Measurements from ENCODE around the gene CEP128.

DNA sequence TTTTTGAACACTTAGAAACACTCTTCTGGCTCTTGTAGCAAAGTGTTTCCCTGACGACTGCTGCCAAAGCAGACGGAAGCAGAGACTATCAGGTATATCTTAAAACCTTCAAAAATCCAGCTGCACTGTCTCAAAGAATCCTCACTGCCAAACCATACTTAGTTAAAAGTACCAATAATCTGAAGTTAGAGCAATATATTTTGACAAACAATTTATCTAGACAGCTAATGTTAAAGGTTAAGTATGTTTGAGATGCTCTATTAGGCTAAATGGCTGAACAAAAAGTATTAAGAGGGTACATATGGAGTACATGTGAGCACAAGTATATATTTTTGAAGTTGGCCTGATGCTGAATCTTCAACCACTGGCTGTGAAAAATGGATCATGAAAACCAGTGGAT, 398.3 kb downstream of the CEP128 start:
- TF ChIP-seq POLR2A (IDR thresholded peaks at IDR 0.05), result no peak
- TF ChIP-seq, protein P1, sequence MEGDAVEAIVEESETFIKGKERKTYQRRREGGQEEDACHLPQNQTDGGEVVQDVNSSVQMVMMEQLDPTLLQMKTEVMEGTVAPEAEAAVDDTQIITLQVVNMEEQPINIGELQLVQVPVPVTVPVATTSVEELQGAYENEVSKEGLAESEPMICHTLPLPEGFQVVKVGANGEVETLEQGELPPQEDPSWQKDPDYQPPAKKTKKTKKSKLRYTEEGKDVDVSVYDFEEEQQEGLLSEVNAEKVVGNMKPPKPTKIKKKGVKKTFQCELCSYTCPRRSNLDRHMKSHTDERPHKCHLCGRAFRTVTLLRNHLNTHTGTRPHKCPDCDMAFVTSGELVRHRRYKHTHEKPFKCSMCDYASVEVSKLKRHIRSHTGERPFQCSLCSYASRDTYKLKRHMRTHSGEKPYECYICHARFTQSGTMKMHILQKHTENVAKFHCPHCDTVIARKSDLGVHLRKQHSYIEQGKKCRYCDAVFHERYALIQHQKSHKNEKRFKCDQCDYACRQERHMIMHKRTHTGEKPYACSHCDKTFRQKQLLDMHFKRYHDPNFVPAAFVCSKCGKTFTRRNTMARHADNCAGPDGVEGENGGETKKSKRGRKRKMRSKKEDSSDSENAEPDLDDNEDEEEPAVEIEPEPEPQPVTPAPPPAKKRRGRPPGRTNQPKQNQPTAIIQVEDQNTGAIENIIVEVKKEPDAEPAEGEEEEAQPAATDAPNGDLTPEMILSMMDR (IDR thresholded peaks at IDR 0.05 in 4 of 5, conservative IDR thresholded peaks at IDR 0.05 in 1 of 5), result no peak

Data from gastrocnemius medialis (tissue), 4 donors.